B cell (primary cell): ENCODE results near the gene ARAF. TPM values are rescaled to one million over a fixed set of nuclear protein-coding genes. Genes with fewer than 3 reads are reported as not detected.

ENCODE experiments used
- ATAC-seq: fragments of 200-7000 bp; cut with Tn5 transposase; one replicate; pipeline ENCODE4 v1.10.0; 2021; ENCODE audit warnings: low read depth, mild to moderate bottlenecking, moderate number of reproducible peaks, moderate library complexity
- CTCF ChIA-PET: fragments of 350-600 bp; sonication (Branson Sonifier 250); formaldehyde crosslinking; loops from one replicate; lab custom pipeline; 2021; ENCODE audit warnings: antibody characterized with exemption, inconsistent platforms; lab: Charles Lee
- POLR2A ChIA-PET: fragments of 350-600 bp; sonication (Branson Sonifier 250); formaldehyde crosslinking; loops from one replicate; lab custom pipeline; 2021; ENCODE audit warnings: antibody characterized with exemption; lab: Charles Lee
- DNase-seq: peaks from one replicate; pipeline ENCODE4 v3.0.0; 2013
- H2AFZ ChIP-seq: 2 replicates; pipeline ENCODE4 v1.6.1; 2012; ENCODE audit warnings: mild to moderate bottlenecking, low read depth, low read length; ENCODE audit not compliant: insufficient read depth, poor library complexity, severe bottlenecking
- H3K27ac ChIP-seq, 2 donors: 1 replicate in 1 of 2; 2 replicates in 1 of 2; pipeline ENCODE4 v1.5.1; 2012 to 2013; ENCODE audit warnings: low read length in 2 of 2, mild to moderate bottlenecking in 2 of 2, moderate library complexity in 1 of 2
- H3K27me3 ChIP-seq, 4 experiments: fragments of 200-600 bp in 1 of 4; sonication (generic) in 1 of 4; replicated peaks in 1 of 4; 1 replicate in 2 of 4; 2 replicates in 2 of 4; pipeline versions ENCODE4 v1.6.1 to v1.7.0; 2013 to 2016; ENCODE audit warnings: low read length in 3 of 4, mild to moderate bottlenecking in 2 of 4, mixed read lengths in 1 of 4, moderate library complexity in 1 of 4; ENCODE audit not compliant: insufficient read depth in 4 of 4, control insufficient read depth in 3 of 4; ENCODE audit errors: control extremely low read depth in 1 of 4
- H3K36me3 ChIP-seq, 2 experiments: replicated peaks in 1 of 2; 1 replicate in 1 of 2; 2 replicates in 1 of 2; pipeline versions ENCODE4 v1.6.1 to v1.7.1; 2013; ENCODE audit warnings: low read length in 1 of 2; ENCODE audit not compliant: insufficient read depth in 2 of 2, control insufficient read depth in 1 of 2; ENCODE audit errors: control extremely low read depth in 1 of 2, extremely low read depth in 1 of 2
- H3K4me1 ChIP-seq, 2 donors: fragments of 200-600 bp in 1 of 2; sonication (generic) in 1 of 2; 1 replicate in 1 of 2; 2 replicates in 1 of 2; pipeline versions ENCODE4 v1.5.1 to v1.6.1; 2013 to 2017; ENCODE audit warnings: low read length in 2 of 2; ENCODE audit not compliant: control insufficient read depth in 2 of 2, insufficient read depth in 2 of 2
- H3K4me2 ChIP-seq: replicated peaks from 2 replicates; pipeline ENCODE3; 2012; ENCODE audit warnings: mild to moderate bottlenecking, low read depth, low read length; ENCODE audit not compliant: poor library complexity, severe bottlenecking
- H3K4me3 ChIP-seq, 5 experiments: fragments of 200-600 bp in 1 of 5; sonication (generic) in 1 of 5; 1 replicate in 3 of 5; 2 replicates in 2 of 5; pipeline versions ENCODE4 v1.5.1 to v1.7.0; 2011 to 2016; ENCODE audit warnings: low read length in 4 of 5, mild to moderate bottlenecking in 4 of 5, low read depth in 2 of 5, control low read depth in 1 of 5, moderate library complexity in 1 of 5; ENCODE audit not compliant: insufficient read depth in 1 of 5; ENCODE audit errors: control extremely low read depth in 1 of 5, extremely low read depth in 1 of 5
- H3K79me2 ChIP-seq: fragments of 200-600 bp; sonication (generic); one replicate; pipeline ENCODE4 v1.6.0; 2016; ENCODE audit warnings: low read length; ENCODE audit not compliant: control insufficient read depth, insufficient read depth
- H3K9ac ChIP-seq: fragments of 200-600 bp; sonication (generic); 2 replicates; pipeline ENCODE4 v1.6.1; 2017; ENCODE audit warnings: mild to moderate bottlenecking, low read length, moderate library complexity
- H3K9me3 ChIP-seq, 3 donors: one replicate each; pipeline versions ENCODE4 v1.6.1 to v1.7.1; 2013; ENCODE audit warnings: low read length in 2 of 3; ENCODE audit not compliant: control insufficient read depth in 2 of 3, insufficient read depth in 1 of 3; ENCODE audit errors: control extremely low read depth in 1 of 3
- H4K20me1 ChIP-seq: 2 replicates; pipeline ENCODE4 v1.6.0; 2012; ENCODE audit warnings: mild to moderate bottlenecking, low read length; ENCODE audit not compliant: insufficient read depth, control insufficient read depth, poor library complexity, severe bottlenecking
- H3K27ac Mint-ChIP-seq: one replicate; pipeline ENCODE4 v1.8.0; 2021; ENCODE audit warnings: mixed read lengths
- H3K27me3 Mint-ChIP-seq: one replicate; pipeline ENCODE4 v1.8.0; 2021; ENCODE audit warnings: mixed read lengths
- H3K4me1 Mint-ChIP-seq: one replicate; pipeline ENCODE4 v1.8.0; 2021; ENCODE audit warnings: mixed read lengths
- H3K4me3 Mint-ChIP-seq: one replicate; pipeline ENCODE4 v1.8.0; 2021; ENCODE audit warnings: mixed read lengths
- H3K9me3 Mint-ChIP-seq: one replicate; pipeline ENCODE4 v1.8.0; 2022; ENCODE audit warnings: mixed read lengths; ENCODE audit not compliant: insufficient read depth
- EZH2 ChIP-seq: IDR thresholded peaks from 2 replicates; pipeline ENCODE4 v1.6.1; 2012; ENCODE audit warnings: borderline replicate concordance, low read depth, mild to moderate bottlenecking, moderate library complexity, low read length; ENCODE audit not compliant: insufficient read depth, poor library complexity, severe bottlenecking
- WGBS: methylation state at CpG from one replicate; pipeline ENCODE4 v1.1.5; 2013; ENCODE audit warnings: missing lambda C conversion rate; ENCODE audit not compliant: insufficient coverage; 5-methylcytosine and 5-hydroxymethylcytosine counted together
- intact Hi-C: fragments of 100-400 bp; cut with micrococcal nuclease; formaldehyde crosslinking; loops from one replicate; pipeline ENCODE4 v1.10.0; 2022
- polyA plus RNA-seq: library from polyadenylated mRNA; depleted of rRNA; stranded (reverse); fragments of >200 nt; gene quantifications from 2 replicates; pipeline ENCODE4 v1.2.3, GENCODE V29; 2012
- total RNA-seq, 2 donors: library from RNA; stranded (reverse); fragments of 120-200 nt in 1 of 2; gene quantifications; 1 replicate in 1 of 2; 2 replicates in 1 of 2; pipeline versions ENCODE4 v1.2.3 to v1.2.4, GENCODE V29; 2013 to 2022
- TF ChIP-seq, protein P1 (sequence below): fragments of 200-600 bp; IDR thresholded peaks from one replicate; pipeline ENCODE4 v1.8.0; 2022; ENCODE audit warnings: antibody characterized with exemption, mild to moderate bottlenecking

ARAF gene
- total and polyA plus RNA-seq, 2 donors (not counting 1 experiment from before 2014, with no cell fraction given), result 97.9 to 127 TPM

DNA sequence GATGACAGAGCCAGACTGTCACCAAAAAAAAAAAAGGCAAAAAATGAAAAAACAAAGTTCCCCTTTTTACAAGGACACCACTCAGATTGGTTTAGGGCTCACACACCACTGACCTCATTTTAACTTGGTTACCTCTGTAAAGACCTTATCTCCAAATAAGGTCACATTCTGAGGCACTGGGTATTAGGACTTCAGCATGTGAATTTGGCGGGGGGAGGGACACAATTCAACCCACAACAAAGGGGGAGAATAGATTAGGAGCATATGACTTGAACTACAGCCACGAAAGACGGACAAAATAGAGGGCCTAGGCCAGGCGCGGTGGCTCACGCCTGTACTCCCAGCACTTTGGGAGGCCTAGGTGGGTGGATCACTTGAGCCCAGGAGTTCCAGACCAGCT, 31.0 kb upstream of the ARAF start:
- H3K27me3 Mint-ChIP-seq, result no peaks in the 10 kb centered on the region
- Histone ChIP-seq H3K4me1 (no peaks in the 10 kb centered on the region), H4K20me1 (no peaks in the 10 kb centered on the region), H3K4me3 (no peak overlapping the region), H3K36me3 (no peaks in the 10 kb centered on the region), H3K4me2 (no peak overlapping the region), H3K9me3 (no peaks in the 10 kb centered on the region), H3K9ac (no peak overlapping the region), H2AFZ (no peak overlapping the region), H3K27me3 (no peaks in the 10 kb centered on the region), H3K79me2 (no peaks in the 10 kb centered on the region), H3K27ac (no peak overlapping the region)
- no peaks in the 10 kb centered on the region for H3K9me3 Mint-ChIP-seq
- no peak overlapping the region for H3K27ac Mint-ChIP-seq
- intact Hi-C loops, result no loop called here
- POLR2A ChIA-PET, result no interaction called here
- WGBS, result no CpG with 5 or more reads among the region's 6 CpGs
- peak; percentile 51 for ATAC-seq
- no peak overlapping the region for H3K4me3 Mint-ChIP-seq
- peak; percentile 39 for DNase-seq
- CTCF ChIA-PET, result no interaction called here
- H3K4me1 Mint-ChIP-seq, result peaks cover 2% of the 10 kb centered on the region
- TF ChIP-seq, protein P1, sequence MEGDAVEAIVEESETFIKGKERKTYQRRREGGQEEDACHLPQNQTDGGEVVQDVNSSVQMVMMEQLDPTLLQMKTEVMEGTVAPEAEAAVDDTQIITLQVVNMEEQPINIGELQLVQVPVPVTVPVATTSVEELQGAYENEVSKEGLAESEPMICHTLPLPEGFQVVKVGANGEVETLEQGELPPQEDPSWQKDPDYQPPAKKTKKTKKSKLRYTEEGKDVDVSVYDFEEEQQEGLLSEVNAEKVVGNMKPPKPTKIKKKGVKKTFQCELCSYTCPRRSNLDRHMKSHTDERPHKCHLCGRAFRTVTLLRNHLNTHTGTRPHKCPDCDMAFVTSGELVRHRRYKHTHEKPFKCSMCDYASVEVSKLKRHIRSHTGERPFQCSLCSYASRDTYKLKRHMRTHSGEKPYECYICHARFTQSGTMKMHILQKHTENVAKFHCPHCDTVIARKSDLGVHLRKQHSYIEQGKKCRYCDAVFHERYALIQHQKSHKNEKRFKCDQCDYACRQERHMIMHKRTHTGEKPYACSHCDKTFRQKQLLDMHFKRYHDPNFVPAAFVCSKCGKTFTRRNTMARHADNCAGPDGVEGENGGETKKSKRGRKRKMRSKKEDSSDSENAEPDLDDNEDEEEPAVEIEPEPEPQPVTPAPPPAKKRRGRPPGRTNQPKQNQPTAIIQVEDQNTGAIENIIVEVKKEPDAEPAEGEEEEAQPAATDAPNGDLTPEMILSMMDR, result no peak
- no peak for TF ChIP-seq EZH2

DNA sequence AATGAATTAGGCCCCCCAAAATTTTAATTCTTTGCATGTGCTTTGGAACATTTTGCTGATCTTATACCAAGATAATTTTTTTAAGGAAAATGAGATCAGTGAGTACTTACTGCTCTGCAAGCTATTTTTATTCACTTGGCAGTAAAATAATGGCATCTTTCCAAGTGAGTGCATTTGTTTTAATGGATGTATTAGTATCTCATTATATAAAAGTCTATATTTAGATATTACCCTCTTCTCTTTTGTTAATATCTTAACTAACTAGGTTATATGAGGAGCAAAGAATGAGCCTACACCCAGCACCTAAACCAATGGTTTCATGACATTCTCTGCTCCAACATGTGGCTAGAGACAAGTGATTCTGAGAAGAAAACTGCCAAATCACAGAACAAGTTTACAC, 21.1 kb upstream of the ARAF start:
- Histone ChIP-seq H3K79me2 (no peaks in the 10 kb centered on the region), H3K4me2 (no peak overlapping the region), H3K9ac (no peak overlapping the region), H2AFZ (no peak overlapping the region), H3K4me1 (no peaks in the 10 kb centered on the region), H3K9me3 (no peaks in the 10 kb centered on the region), H3K36me3 (no peaks in the 10 kb centered on the region), H3K27me3 (no peaks in the 10 kb centered on the region), H4K20me1 (no peaks in the 10 kb centered on the region), H3K4me3 (no peak overlapping the region), H3K27ac (no peak overlapping the region)
- CTCF ChIA-PET, result no interaction called here
- H3K4me1 Mint-ChIP-seq, result no peaks in the 10 kb centered on the region
- DNase-seq (no peak), ATAC-seq (no peak)
- intact Hi-C loops, result no loop called here
- no peak for TF ChIP-seq EZH2
- TF ChIP-seq, protein P1, result no peak
- no peaks in the 10 kb centered on the region for H3K27me3 Mint-ChIP-seq
- no peaks in the 10 kb centered on the region for H3K9me3 Mint-ChIP-seq
- no peak overlapping the region for H3K27ac Mint-ChIP-seq
- POLR2A ChIA-PET, result no interaction called here
- no peak overlapping the region for H3K4me3 Mint-ChIP-seq
